ENCODE measurements around the gene LRRC14B. TPM values are rescaled to one million over a fixed set of nuclear protein-coding genes. Genes with fewer than 3 reads are reported as not detected.

The LRRC14B gene
- total and polyA plus RNA-seq, 9 donors = 17.2 to 40.9 (median 27.4) TPM

DNA sequence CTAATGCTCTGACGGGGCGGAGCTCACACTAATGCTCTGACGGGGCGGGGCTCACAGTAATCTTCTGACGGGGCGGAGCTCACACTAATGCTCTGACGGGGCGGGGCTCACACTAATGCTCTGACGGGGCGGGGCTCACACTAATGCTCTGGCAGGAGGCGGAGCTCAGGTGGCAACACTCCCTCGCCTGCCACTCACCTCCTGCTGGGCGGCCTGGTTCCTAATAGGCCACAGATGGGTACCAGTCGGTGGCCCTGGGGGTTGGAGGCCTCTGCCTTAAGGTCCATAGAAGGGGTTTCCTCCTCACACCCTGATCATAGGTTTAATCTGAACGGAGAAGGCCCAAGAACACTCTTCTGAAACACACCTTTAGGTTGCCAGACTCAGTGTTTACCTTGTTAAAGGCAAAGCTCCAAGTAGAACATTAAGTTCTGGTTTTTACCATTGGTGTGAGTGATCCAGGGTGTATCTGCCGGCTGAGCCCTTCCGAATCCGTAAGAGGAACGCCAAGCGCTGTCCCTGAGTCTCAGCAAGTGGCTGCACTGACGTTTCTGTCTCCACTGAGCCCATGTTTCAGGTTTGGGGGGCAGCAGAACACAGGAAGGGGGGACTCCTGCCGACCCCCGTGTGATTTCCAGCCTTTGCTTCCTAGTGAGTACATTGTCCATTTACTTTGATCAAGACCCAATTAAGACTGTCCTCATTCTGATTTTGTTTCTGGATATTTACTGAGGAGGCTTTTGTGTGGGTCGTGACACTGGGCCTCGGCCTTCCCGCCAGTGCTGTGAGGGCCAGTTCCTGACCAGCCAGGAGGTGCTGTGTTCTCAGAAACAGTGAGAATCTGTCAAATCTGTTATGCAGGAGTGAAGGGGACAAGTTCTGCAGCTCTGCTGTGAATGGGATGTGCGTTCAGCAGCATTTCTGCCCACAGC lies 24.6 kb upstream of the LRRC14B start:
- Histone ChIP-seq H3K4me3 (ENCODE audit: low read length) (no peak overlapping the region), H3K9me3 (replicated peaks; ENCODE audit: control insufficient read depth, low read depth, low read length) (no peaks in the 10 kb centered on the region), H3K27me3 (ENCODE audit: control insufficient read depth, insufficient read depth, low read length) (no peaks in the 10 kb centered on the region), H3K36me3 (ENCODE audit: control insufficient read depth, insufficient read depth, low read length) (no peaks in the 10 kb centered on the region), H3K4me1 (ENCODE audit: control insufficient read depth, insufficient read depth, low read length) (peaks cover 5% of the 10 kb centered on the region), H3K27ac (ENCODE audit: low read length) (no peak overlapping the region)
- 83% methylated on average over 15 of the region's 27 CpGs for WGBS (ENCODE audit: insufficient coverage)
- no peak for DNase-seq

DNA sequence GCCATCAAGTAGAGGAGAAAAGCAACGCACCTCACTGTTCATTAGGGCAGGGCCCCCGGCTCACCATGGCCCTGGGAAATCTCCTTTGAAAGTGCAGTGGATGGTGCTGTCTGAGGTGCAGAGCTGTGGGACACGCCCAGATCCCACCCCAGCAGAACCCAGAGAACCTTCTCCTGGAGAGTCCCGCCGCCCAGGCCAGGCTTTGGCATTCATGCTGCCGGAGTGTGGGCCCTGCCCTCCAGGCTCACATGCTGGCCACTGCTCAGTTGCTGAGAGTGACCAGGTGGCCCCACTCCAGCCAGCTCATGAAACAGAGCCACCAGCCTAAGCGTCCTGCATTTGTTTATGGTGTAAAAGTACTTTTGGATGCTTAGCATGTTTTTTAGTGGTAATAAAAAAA lies 23.8 kb upstream of the LRRC14B start:
- no CpG with 5 or more reads among the region's 7 CpGs for WGBS (ENCODE audit: insufficient coverage)
- peaks cover 5% of the 10 kb centered on the region for H3K4me1 ChIP-seq (ENCODE audit: control insufficient read depth, insufficient read depth, low read length)
- no peaks in the 10 kb centered on the region for H3K36me3 ChIP-seq (ENCODE audit: control insufficient read depth, insufficient read depth, low read length)
- no peak overlapping the region for H3K4me3 ChIP-seq (ENCODE audit: low read length)
- H3K27ac ChIP-seq (ENCODE audit: low read length) = no peak overlapping the region
- no peaks in the 10 kb centered on the region for H3K9me3 ChIP-seq (replicated peaks; ENCODE audit: control insufficient read depth, low read depth, low read length)
- DNase-seq = no peak
- peaks cover 3% of the 10 kb centered on the region for H3K27me3 ChIP-seq (ENCODE audit: control insufficient read depth, insufficient read depth, low read length)

DNA sequence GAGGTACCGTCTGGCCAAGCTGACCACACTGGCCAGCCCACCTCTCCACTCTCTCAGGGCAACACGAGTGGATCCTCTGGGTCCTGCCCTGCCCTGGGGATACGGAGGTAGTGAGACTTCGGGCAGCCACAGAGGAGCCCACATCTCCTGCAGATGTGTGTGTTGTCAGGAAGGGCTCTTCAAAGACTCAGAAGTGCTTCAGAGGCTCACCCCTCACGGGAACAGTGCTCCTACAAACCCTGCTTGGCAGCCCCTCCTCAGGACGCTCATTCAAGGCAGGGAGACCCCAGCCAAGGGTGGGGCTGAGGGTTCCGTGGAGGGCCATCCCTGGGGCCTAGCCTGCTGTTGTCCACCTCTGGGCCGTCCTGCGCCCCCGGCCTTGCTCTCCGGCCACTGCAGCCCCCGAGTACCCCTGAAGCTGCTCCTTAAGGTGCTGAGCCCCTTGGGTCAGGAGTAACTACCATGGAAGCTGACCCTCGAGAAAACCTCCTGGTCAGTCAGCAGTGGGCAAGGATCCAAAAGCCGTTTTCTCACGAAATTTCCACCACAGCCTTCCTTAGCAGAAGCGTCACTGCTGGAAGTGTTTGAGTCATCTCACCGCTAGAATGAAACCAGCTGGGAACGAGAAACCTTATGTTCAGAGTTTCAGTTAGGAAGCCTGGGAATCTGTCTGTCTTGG lies 23.2 kb upstream of the LRRC14B start:
- WGBS (ENCODE audit: insufficient coverage) = 62% methylated on average over 9 of the region's 18 CpGs
- no peak overlapping the region for H3K4me3 ChIP-seq (ENCODE audit: low read length)
- no peaks in the 10 kb centered on the region for H3K9me3 ChIP-seq (replicated peaks; ENCODE audit: control insufficient read depth, low read depth, low read length)
- H3K27ac ChIP-seq (ENCODE audit: low read length) = no peak overlapping the region
- peak; percentile 72 for DNase-seq
- peaks cover 3% of the 10 kb centered on the region for H3K27me3 ChIP-seq (ENCODE audit: control insufficient read depth, insufficient read depth, low read length)
- H3K4me1 ChIP-seq (ENCODE audit: control insufficient read depth, insufficient read depth, low read length) = peaks cover 5% of the 10 kb centered on the region
- H3K36me3 ChIP-seq (ENCODE audit: control insufficient read depth, insufficient read depth, low read length) = no peaks in the 10 kb centered on the region

DNA sequence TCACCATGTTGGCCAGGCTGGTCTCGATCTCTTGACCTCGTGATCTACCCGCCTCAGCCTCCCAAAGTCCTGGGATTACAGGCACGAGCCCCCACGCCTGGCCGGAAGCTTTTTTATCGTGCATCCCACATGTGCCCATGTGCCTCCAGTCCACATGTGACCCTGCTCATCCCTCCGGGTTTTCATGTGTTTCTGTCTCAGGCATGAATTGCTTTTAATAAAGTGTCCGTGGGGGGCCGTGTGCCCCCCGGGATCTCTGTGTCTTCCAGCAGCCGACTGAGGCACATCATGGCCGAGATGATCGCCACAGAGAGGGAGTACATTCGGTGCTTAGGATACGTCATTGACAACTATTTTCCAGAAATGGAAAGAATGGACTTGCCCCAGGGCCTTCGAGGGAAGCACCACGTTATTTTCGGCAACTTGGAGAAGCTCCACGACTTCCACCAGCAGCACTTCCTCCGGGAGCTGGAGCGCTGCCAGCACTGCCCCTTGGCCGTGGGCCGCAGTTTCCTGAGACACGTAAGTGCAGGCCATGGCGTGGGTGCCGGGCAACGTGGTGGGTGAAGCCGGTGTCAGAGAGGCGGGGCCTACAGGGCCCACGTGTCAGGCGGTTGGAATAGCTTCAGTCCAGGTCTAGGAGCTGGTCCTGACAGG lies 22.1 kb upstream of the LRRC14B start:
- Histone ChIP-seq H3K27ac (ENCODE audit: low read length) (peak overlapping the region; percentile 3), H3K9me3 (replicated peaks; ENCODE audit: control insufficient read depth, low read depth, low read length) (no peaks in the 10 kb centered on the region), H3K36me3 (ENCODE audit: control insufficient read depth, insufficient read depth, low read length) (no peaks in the 10 kb centered on the region), H3K4me3 (ENCODE audit: low read length) (no peak overlapping the region), H3K4me1 (ENCODE audit: control insufficient read depth, insufficient read depth, low read length) (peaks cover 5% of the 10 kb centered on the region), H3K27me3 (ENCODE audit: control insufficient read depth, insufficient read depth, low read length) (peaks cover 3% of the 10 kb centered on the region)
- peak; percentile 71 for DNase-seq
- 72% methylated on average over 30 of the region's 32 CpGs for WGBS (ENCODE audit: insufficient coverage)

DNA sequence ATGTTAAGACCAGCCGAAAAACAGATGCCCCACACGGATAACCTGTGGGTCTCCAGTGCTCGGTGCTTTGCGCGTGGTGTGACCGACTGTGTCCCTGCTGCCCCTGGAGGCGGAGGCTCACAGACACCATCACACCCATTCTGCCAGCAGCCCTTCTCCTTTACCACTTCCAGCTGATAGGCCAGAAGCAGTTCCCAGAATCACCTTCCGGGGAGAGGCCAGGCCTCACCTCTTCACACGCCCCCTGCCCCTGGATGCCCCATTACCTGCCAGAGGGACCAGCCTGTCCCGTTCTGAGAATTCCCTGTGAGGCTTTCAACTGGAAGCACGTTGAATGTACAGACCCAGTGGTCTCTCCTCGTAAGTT lies 21.6 kb upstream of the LRRC14B start:
- peak overlapping the region; percentile 32 for H3K27ac ChIP-seq (ENCODE audit: low read length)
- H3K27me3 ChIP-seq (ENCODE audit: control insufficient read depth, insufficient read depth, low read length) = peaks cover 3% of the 10 kb centered on the region
- peaks cover 5% of the 10 kb centered on the region for H3K4me1 ChIP-seq (ENCODE audit: control insufficient read depth, insufficient read depth, low read length)
- no peaks in the 10 kb centered on the region for H3K9me3 ChIP-seq (replicated peaks; ENCODE audit: control insufficient read depth, low read depth, low read length)
- no peak for DNase-seq
- 75% methylated on average over 11 of the region's 12 CpGs for WGBS (ENCODE audit: insufficient coverage)
- H3K36me3 ChIP-seq (ENCODE audit: control insufficient read depth, insufficient read depth, low read length) = no peaks in the 10 kb centered on the region
- H3K4me3 ChIP-seq (ENCODE audit: low read length) = no peak overlapping the region

DNA sequence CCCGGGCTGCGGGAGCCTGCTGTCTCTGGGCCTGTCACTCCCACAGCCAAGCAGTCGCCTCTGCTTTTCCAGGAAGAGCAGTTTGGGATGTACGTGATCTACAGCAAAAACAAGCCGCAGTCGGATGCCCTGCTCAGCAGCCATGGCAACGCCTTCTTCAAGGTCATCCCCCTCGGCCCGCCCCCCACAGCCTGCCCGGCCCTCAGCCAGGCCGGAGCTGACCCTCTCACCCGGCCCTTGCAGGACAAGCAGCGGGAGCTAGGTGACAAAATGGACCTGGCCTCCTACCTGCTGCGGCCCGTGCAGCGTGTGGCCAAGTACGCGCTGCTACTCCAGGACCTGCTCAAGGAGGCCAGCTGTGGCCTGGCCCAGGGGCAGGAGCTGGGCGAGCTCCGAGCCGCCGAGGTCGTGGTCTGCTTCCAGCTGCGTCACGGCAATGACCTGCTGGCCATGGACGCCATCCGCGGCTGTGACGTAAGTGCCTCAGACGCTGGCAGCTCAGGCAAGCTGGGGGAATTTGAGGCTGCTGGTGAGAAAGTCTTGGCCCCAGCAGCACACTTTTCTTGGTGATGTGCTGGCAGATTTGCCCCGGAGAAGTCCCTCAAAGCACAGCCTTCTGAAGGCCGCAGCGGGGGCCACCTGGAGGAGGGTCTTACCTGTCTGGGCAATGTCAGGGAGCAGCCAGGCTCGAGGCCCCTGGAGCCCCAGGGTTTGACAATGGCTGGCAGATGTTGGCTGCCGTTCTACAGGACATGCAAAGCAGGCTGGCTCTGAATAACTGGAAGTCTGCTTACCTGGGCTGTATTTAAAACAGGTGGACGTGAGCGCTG lies 20.1 kb upstream of the LRRC14B start:
- Histone ChIP-seq H3K4me3 (ENCODE audit: low read length) (no peak overlapping the region), H3K27ac (ENCODE audit: low read length) (peak overlapping the region; percentile 7), H3K36me3 (ENCODE audit: control insufficient read depth, insufficient read depth, low read length) (no peaks in the 10 kb centered on the region), H3K4me1 (ENCODE audit: control insufficient read depth, insufficient read depth, low read length) (peaks cover 5% of the 10 kb centered on the region), H3K27me3 (ENCODE audit: control insufficient read depth, insufficient read depth, low read length) (peaks cover 3% of the 10 kb centered on the region), H3K9me3 (replicated peaks; ENCODE audit: control insufficient read depth, low read depth, low read length) (no peaks in the 10 kb centered on the region)
- DNase-seq = no peak
- 71% methylated on average over 37 of the region's 37 CpGs for WGBS (ENCODE audit: insufficient coverage)

DNA sequence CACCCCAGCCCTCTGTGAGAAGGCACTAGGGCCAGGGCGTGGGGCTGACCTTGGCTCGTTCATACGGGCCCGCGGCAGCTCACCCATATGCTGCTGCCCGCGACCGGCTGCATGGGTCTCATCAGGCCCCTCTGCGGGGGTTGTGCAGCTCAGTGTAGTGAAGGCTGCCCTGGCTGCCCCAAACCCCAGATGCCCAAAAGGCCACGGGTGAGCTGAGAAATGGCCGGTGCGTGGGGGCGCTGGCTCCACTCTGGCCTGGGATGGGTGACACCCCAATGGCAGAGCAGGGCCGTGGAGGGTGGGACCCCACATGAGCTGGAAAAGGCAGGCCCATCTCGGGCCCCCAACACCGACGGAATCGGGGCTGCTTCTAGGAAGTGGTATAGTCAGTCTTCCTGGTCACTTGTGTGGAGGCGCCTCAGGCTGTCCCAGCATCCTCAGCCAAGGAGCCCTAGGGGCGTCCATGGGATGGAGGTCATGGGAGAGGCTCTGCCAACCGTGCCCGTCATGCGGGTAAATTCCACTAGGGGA lies 19.4 kb upstream of the LRRC14B start:
- DNase-seq = no peak
- peaks cover 5% of the 10 kb centered on the region for H3K4me1 ChIP-seq (ENCODE audit: control insufficient read depth, insufficient read depth, low read length)
- H3K27me3 ChIP-seq (ENCODE audit: control insufficient read depth, insufficient read depth, low read length) = peaks cover 3% of the 10 kb centered on the region
- no peaks in the 10 kb centered on the region for H3K36me3 ChIP-seq (ENCODE audit: control insufficient read depth, insufficient read depth, low read length)
- no peak overlapping the region for H3K4me3 ChIP-seq (ENCODE audit: low read length)
- H3K27ac ChIP-seq (ENCODE audit: low read length) = no peak overlapping the region
- no peaks in the 10 kb centered on the region for H3K9me3 ChIP-seq (replicated peaks; ENCODE audit: control insufficient read depth, low read depth, low read length)
- WGBS (ENCODE audit: insufficient coverage) = 86% methylated on average over 20 of the region's 23 CpGs

DNA sequence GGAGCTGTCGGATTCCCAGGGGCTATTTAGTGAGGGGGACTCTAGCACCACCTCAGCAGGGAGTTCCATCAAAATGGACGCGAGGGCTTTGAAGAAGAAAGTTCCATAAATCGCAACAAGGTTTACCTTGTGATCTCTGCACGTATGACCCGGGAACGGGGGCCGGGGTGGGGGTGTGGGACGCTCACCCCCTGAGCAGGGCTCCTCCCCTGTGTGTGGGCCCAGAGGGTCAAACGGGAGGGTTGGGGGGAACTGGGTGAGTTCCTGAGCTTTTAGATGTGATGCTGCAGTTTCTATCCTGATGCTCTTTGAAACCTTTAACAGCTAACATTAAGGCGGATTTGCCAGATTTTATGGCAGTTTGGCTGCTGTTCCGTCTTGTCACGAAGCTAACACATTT lies 18.9 kb upstream of the LRRC14B start:
- peaks cover 3% of the 10 kb centered on the region for H3K27me3 ChIP-seq (ENCODE audit: control insufficient read depth, insufficient read depth, low read length)
- no peak for DNase-seq
- no peaks in the 10 kb centered on the region for H3K36me3 ChIP-seq (ENCODE audit: control insufficient read depth, insufficient read depth, low read length)
- no peaks in the 10 kb centered on the region for H3K9me3 ChIP-seq (replicated peaks; ENCODE audit: control insufficient read depth, low read depth, low read length)
- H3K27ac ChIP-seq (ENCODE audit: low read length) = no peak overlapping the region
- H3K4me3 ChIP-seq (ENCODE audit: low read length) = no peak overlapping the region
- peaks cover 5% of the 10 kb centered on the region for H3K4me1 ChIP-seq (ENCODE audit: control insufficient read depth, insufficient read depth, low read length)
- 54% methylated on average over 10 of the region's 13 CpGs for WGBS (ENCODE audit: insufficient coverage)

DNA sequence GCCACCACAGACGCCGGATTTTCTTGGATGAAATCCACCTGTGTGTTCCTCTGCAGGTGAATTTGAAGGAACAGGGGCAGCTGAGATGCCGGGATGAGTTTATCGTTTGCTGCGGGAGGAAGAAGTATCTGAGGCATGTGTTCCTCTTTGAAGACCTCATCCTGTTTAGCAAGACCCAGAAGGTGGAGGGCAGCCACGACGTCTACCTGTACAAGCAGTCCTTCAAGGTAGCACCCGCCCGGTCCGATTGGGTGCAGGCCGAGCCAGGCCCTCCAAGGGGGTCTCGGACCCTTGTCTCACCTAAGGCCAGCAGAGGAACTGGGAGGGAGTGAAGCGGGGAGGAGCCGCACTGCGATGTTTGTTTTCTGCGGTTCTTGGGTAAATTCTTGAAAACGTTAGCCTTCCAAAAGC lies 18.4 kb upstream of the LRRC14B start:
- no peak overlapping the region for H3K27ac ChIP-seq (ENCODE audit: low read length)
- H3K9me3 ChIP-seq (replicated peaks; ENCODE audit: control insufficient read depth, low read depth, low read length) = no peaks in the 10 kb centered on the region
- peaks cover 5% of the 10 kb centered on the region for H3K4me1 ChIP-seq (ENCODE audit: control insufficient read depth, insufficient read depth, low read length)
- no peak for DNase-seq
- H3K27me3 ChIP-seq (ENCODE audit: control insufficient read depth, insufficient read depth, low read length) = peaks cover 4% of the 10 kb centered on the region
- 81% methylated on average over 14 of the region's 17 CpGs for WGBS (ENCODE audit: insufficient coverage)
- H3K4me3 ChIP-seq (ENCODE audit: low read length) = no peak overlapping the region
- H3K36me3 ChIP-seq (ENCODE audit: control insufficient read depth, insufficient read depth, low read length) = no peaks in the 10 kb centered on the region
